Smooth muscle cell (in vitro differentiated cells): ENCODE results near the gene TPK1. TPM values are rescaled to one million over a fixed set of nuclear protein-coding genes. Genes with fewer than 3 reads are reported as not detected.

Experiments
- DNase-seq: peaks from one replicate; lab custom pipeline; 2025; ENCODE audit not compliant: unreplicated experiment; lab: John Stamatoyannopoulos, UW
- H2AFZ ChIP-seq: fragments of 200-600 bp; sonication (generic); 2 replicates; pipeline ENCODE4 v1.6.0; 2016; ENCODE audit warnings: antibody characterized with exemption, low read depth, mild to moderate bottlenecking
- H3F3A ChIP-seq: fragments of 200-600 bp; sonication (generic); 2 replicates; pipeline ENCODE4 v1.6.0; 2017; ENCODE audit warnings: antibody characterized with exemption, low read depth
- H3K27ac ChIP-seq: fragments of 200-600 bp; sonication (generic); 2 replicates; pipeline ENCODE4 v1.5.1; 2016; ENCODE audit warnings: low read depth, mild to moderate bottlenecking
- H3K27me3 ChIP-seq: fragments of 200-600 bp; sonication (generic); 2 replicates; pipeline ENCODE4 v1.6.1; 2016; ENCODE audit warnings: low read depth, mild to moderate bottlenecking
- H3K36me3 ChIP-seq: fragments of 200-600 bp; sonication (generic); 2 replicates; pipeline ENCODE4 v1.5.1; 2016; ENCODE audit warnings: low read depth
- H3K4me1 ChIP-seq: fragments of 200-600 bp; sonication (generic); 2 replicates; pipeline ENCODE4 v1.5.1; 2016; ENCODE audit warnings: low read depth
- H3K4me2 ChIP-seq: fragments of 200-600 bp; sonication (generic); 2 replicates; pipeline ENCODE4 v1.6.0; 2016; ENCODE audit warnings: mild to moderate bottlenecking
- H3K4me3 ChIP-seq: fragments of 200-600 bp; sonication (generic); 2 replicates; pipeline ENCODE4 v1.5.1; 2016; ENCODE audit warnings: mild to moderate bottlenecking
- H3K79me2 ChIP-seq: fragments of 200-600 bp; sonication (generic); 2 replicates; pipeline ENCODE4 v1.6.0; 2016; ENCODE audit warnings: low read depth, mild to moderate bottlenecking
- H3K9ac ChIP-seq: fragments of 200-600 bp; sonication (generic); 2 replicates; pipeline ENCODE4 v1.6.0; 2016; ENCODE audit warnings: low read depth
- H3K9me3 ChIP-seq: fragments of 200-600 bp; sonication (generic); replicated peaks from 2 replicates; pipeline ENCODE4 v1.5.1; 2016; ENCODE audit warnings: low read depth
- H4K20me1 ChIP-seq: fragments of 200-600 bp; sonication (generic); 2 replicates; pipeline ENCODE4 v1.6.0; 2016; ENCODE audit warnings: low read depth
- CTCF ChIP-seq: fragments of 200-600 bp; sonication (generic); IDR thresholded peaks from 2 replicates; pipeline ENCODE4 v1.5.1; 2017; ENCODE audit warnings: borderline replicate concordance, mild to moderate bottlenecking, antibody characterized with exemption; ENCODE audit not compliant: insufficient read depth, poor library complexity, severe bottlenecking
- WGBS: methylation state at CpG from one replicate; pipeline ENCODE4 v1.1.7; 2016; ENCODE audit warnings: low lambda C conversion rate; 5-methylcytosine and 5-hydroxymethylcytosine counted together
- polyA plus RNA-seq: library from polyadenylated mRNA; unstranded; fragments of >200 nt; fragmentation: Nextera tagmentation; extraction: Ambion mirVana; gene quantifications from 2 replicates; pipeline ENCODE4 v1.2.1, GENCODE V29; 2016
- total RNA-seq: library from RNA; depleted of rRNA; stranded (reverse); fragments of >200 nt; gene quantifications from 2 replicates; pipeline ENCODE4 v1.2.3, GENCODE V29; 2014

Gene TPK1
- total and polyA plus RNA-seq, 2 experiments from 2014 or later = 1.2 to 1.9 TPM

DNA sequence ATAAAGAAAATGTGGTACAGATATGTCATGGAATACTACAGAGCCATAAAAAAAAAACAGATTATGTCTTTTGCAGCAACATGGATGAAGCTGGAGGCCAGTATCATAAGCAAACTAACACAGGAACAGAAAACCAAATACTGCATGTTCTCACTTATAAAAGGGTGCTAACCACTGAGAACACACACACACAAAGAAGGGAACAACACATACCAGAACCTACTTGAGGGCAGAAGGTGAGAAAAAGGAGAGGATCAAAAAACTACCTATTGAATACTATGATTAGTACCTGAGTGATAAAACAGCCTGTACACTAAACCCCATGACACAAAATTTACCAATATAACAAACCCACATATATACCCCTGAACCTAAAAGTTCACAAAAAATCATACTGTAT is 144.6 kb downstream of the TPK1 start:
- H3K27me3 ChIP-seq = no peaks in the 10 kb centered on the region
- H3K4me3 ChIP-seq = no peak overlapping the region
- DNase-seq = no peak
- H3K36me3 ChIP-seq = no peaks in the 10 kb centered on the region
- no peak overlapping the region for H3K27ac ChIP-seq
- no peaks in the 10 kb centered on the region for H3K79me2 ChIP-seq
- no peak for TF ChIP-seq CTCF
- H3K4me2 ChIP-seq = no peak overlapping the region
- no peak overlapping the region for H2AFZ ChIP-seq
- H3K9ac ChIP-seq = no peak overlapping the region
- H3K9me3 ChIP-seq = no peaks in the 10 kb centered on the region
- no peaks in the 10 kb centered on the region for H3K4me1 ChIP-seq
- H4K20me1 ChIP-seq = no peaks in the 10 kb centered on the region
- no peaks in the 10 kb centered on the region for H3F3A ChIP-seq

- no peaks in the 10 kb centered on the region for H3K4me1 ChIP-seq
- no peak overlapping the region for H3K4me2 ChIP-seq
- no peaks in the 10 kb centered on the region for H3K27me3 ChIP-seq
- no peaks in the 10 kb centered on the region for H3K36me3 ChIP-seq
- no peaks in the 10 kb centered on the region for H3K79me2 ChIP-seq
- TF ChIP-seq CTCF = no peak
- 93% methylated on average over 6 of the region's 6 CpGs for WGBS
- H3K27ac ChIP-seq = no peak overlapping the region
- no peak for DNase-seq
- no peak overlapping the region for H2AFZ ChIP-seq
- H3K4me3 ChIP-seq = no peak overlapping the region
- H3K9me3 ChIP-seq = no peaks in the 10 kb centered on the region
- H3F3A ChIP-seq = no peaks in the 10 kb centered on the region
- no peak overlapping the region for H3K9ac ChIP-seq
- H4K20me1 ChIP-seq = no peaks in the 10 kb centered on the region
Measured at GRCh38 chr7:144682581-144683280, 153.1 kb downstream of the TPK1 start.

DNA sequence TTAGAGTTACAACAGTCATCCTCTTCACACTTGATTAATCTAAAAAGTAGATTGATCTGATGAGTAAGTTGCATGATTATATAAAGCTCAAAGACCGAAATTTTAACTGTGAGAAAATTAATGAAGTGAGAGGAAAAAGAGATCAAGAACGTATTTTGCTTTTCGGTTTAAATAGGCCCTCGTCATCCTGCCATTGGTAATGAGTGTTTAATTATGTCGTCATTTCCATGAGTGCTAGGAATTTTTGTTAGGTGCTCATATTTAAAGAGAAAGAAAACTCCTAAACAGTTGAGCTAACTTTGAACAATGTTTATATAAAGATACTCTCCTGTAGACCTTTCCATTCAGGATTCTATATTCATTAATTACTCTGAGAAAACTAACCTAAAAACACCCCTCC is 159.4 kb downstream of the TPK1 start:
- H3K4me2 ChIP-seq = no peak overlapping the region
- H3K9ac ChIP-seq = no peak overlapping the region
- no peak for DNase-seq
- H3K27me3 ChIP-seq = no peaks in the 10 kb centered on the region
- no peak for TF ChIP-seq CTCF
- H3K27ac ChIP-seq = no peak overlapping the region
- WGBS = 89% methylated on average over 5 of the region's 5 CpGs
- no peaks in the 10 kb centered on the region for H3K36me3 ChIP-seq
- H3K9me3 ChIP-seq = no peaks in the 10 kb centered on the region
- no peaks in the 10 kb centered on the region for H3K79me2 ChIP-seq
- H3F3A ChIP-seq = no peaks in the 10 kb centered on the region
- H3K4me1 ChIP-seq = peaks cover 3% of the 10 kb centered on the region
- H4K20me1 ChIP-seq = no peaks in the 10 kb centered on the region
- no peak overlapping the region for H2AFZ ChIP-seq
- H3K4me3 ChIP-seq = no peak overlapping the region

GRCh38 chr7:144674550-144674949 is 161.3 kb downstream of the TPK1 start:
- H2AFZ ChIP-seq = no peak overlapping the region
- no peak overlapping the region for H3K9ac ChIP-seq
- H4K20me1 ChIP-seq = no peaks in the 10 kb centered on the region
- H3K9me3 ChIP-seq = no peaks in the 10 kb centered on the region
- no peak overlapping the region for H3K4me2 ChIP-seq
- H3K36me3 ChIP-seq = no peaks in the 10 kb centered on the region
- no peak for TF ChIP-seq CTCF
- no peak overlapping the region for H3K27ac ChIP-seq
- no peaks in the 10 kb centered on the region for H3K79me2 ChIP-seq
- no peaks in the 10 kb centered on the region for H3K27me3 ChIP-seq
- DNase-seq = no peak
- H3F3A ChIP-seq = no peaks in the 10 kb centered on the region
- no peak overlapping the region for H3K4me3 ChIP-seq
- H3K4me1 ChIP-seq = peaks cover 17% of the 10 kb centered on the region
